ENCODE measurements around the gene PDE5A. TPM values are rescaled to one million over a fixed set of nuclear protein-coding genes. Genes with fewer than 3 reads are reported as not detected.

Gene PDE5A
- total and polyA plus RNA-seq, 2 donors (not counting 3 experiments of a cell fraction or from before 2014, with no cell fraction given) = 0.73 to 2.3 TPM

- FAIRE-seq = no peak
- CTCF ChIA-PET = interaction anchor here (1.1 to 1.5 kb wide), 4 partner anchors 11 to 15 kb away, joined by 3 to 10 read pairs (median 4); partner anchors contain the start of gene PDE5A
These were observed 13.2 kb upstream of the PDE5A start for GRCh38 chr4:119641765-119642164.

More at GRCh38 chr4:119641765-119642164, 13.2 kb upstream of the PDE5A start:
- no peaks in the 10 kb centered on the region for H3K4me1 ChIP-seq (ENCODE audit: control insufficient read depth, extremely low read depth, insufficient read depth, low read length)
- no peak overlapping the region for H3K9ac ChIP-seq (replicated peaks; ENCODE audit: extremely low read depth, insufficient read depth, low read length)
- no peak overlapping the region for H3K4me2 ChIP-seq (ENCODE audit: insufficient read depth, low read length)
- H4K20me1 ChIP-seq (replicated peaks; ENCODE audit: control insufficient read depth, extremely low read depth, insufficient read depth, low read length) = no peaks in the 10 kb centered on the region
- TF ChIP-seq, protein P1, sequence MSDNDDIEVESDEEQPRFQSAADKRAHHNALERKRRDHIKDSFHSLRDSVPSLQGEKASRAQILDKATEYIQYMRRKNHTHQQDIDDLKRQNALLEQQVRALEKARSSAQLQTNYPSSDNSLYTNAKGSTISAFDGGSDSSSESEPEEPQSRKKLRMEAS (IDR thresholded peaks at IDR 0.05; ENCODE audit: insufficient read depth, insufficient read length) = no peak
- TF ChIP-seq EZH2 (IDR thresholded peaks at IDR 0.05; ENCODE audit: borderline replicate concordance, low read depth, low read length, severe bottlenecking) (no peak), MYC (IDR thresholded peaks at IDR 0.05; ENCODE audit: low read depth, low read length) (no peak), POLR2A (IDR thresholded peaks at IDR 0.05; ENCODE audit: low read depth, low read length) (no peak), GATA2 (IDR thresholded peaks at IDR 0.05; ENCODE audit: insufficient read depth, insufficient read length, low read depth, low read length) (no peak), JUN (IDR thresholded peaks at IDR 0.05; ENCODE audit: borderline replicate concordance, insufficient read depth, insufficient read length, low read depth) (no peak), FOS (IDR thresholded peaks at IDR 0.05; ENCODE audit: borderline replicate concordance, insufficient read depth, low read length) (no peak), POLR2AphosphoS5 (IDR thresholded peaks at IDR 0.05; ENCODE audit: insufficient read depth, low read depth, low read length) (no peak)
- TF ChIP-seq, protein P2, sequence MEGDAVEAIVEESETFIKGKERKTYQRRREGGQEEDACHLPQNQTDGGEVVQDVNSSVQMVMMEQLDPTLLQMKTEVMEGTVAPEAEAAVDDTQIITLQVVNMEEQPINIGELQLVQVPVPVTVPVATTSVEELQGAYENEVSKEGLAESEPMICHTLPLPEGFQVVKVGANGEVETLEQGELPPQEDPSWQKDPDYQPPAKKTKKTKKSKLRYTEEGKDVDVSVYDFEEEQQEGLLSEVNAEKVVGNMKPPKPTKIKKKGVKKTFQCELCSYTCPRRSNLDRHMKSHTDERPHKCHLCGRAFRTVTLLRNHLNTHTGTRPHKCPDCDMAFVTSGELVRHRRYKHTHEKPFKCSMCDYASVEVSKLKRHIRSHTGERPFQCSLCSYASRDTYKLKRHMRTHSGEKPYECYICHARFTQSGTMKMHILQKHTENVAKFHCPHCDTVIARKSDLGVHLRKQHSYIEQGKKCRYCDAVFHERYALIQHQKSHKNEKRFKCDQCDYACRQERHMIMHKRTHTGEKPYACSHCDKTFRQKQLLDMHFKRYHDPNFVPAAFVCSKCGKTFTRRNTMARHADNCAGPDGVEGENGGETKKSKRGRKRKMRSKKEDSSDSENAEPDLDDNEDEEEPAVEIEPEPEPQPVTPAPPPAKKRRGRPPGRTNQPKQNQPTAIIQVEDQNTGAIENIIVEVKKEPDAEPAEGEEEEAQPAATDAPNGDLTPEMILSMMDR (IDR thresholded peaks at IDR 0.05; ENCODE audit: extremely low read depth in 1 of 2, insufficient read depth in 1 of 2, low read depth in 1 of 2, low read length in 2 of 2) = no peak
- no peak overlapping the region for H3K27ac ChIP-seq (ENCODE audit: insufficient read depth, low read depth, low read length)
- no peaks in the 10 kb centered on the region for H3K27me3 ChIP-seq (ENCODE audit: control insufficient read depth in 2 of 2, insufficient read depth in 2 of 2, low read length in 2 of 2)
- H3K36me3 ChIP-seq (ENCODE audit: control insufficient read depth in 2 of 2, extremely low read depth in 1 of 2, insufficient read depth in 2 of 2, low read length in 2 of 2) = no peaks in the 10 kb centered on the region
- no peak for DNase-seq (ENCODE audit: low read depth, low spot score)
- POLR2A ChIA-PET = no interaction called here
- intact Hi-C loops (cut with micrococcal nuclease) = no loop called here
- H3K4me3 ChIP-seq (replicated peaks in 1 of 3; ENCODE audit: insufficient read depth in 1 of 3, low read depth in 1 of 3, low read length in 3 of 3) = no peak overlapping the region
- no TSS peak for BruUV-seq (replicated peaks)
- no peak overlapping the region for H2AFZ ChIP-seq (ENCODE audit: low read depth, low read length)
- no peaks in the 10 kb centered on the region for H3K79me2 ChIP-seq (ENCODE audit: control insufficient read depth, insufficient read depth, low read length)
- H3K9me1 ChIP-seq (replicated peaks; ENCODE audit: control insufficient read depth, extremely low read depth, insufficient read depth, low read length) = no peaks in the 10 kb centered on the region
- dilution Hi-C loops (cut with MboI; ENCODE audit: extremely low pct_ligation_motif_present, low sequenced_read_pairs) = no loop called here
- no peaks in the 10 kb centered on the region for H3K9me3 ChIP-seq (replicated peaks; ENCODE audit: control insufficient read depth, insufficient read depth, low read length)
